ENCODE measurements around the gene RREB1. TPM values are rescaled to one million over a fixed set of nuclear protein-coding genes. Genes with fewer than 3 reads are reported as not detected.
A peak's percentile ranks its signal among the peaks of the same experiment; 100 is the strongest.

Gene RREB1
- total RNA-seq, 4 donors from 2014 or later = 17.7 to 36.6 (median 28.8) TPM

GRCh38 chr6:7157752-7158616, 50.2 kb downstream of the RREB1 start:
- Histone ChIP-seq H3K27ac (replicated peaks in 1 of 4) (peak overlapping the region in 2 of 4 donors; percentile 1 to 63), H3K27me3 (no peaks in the 10 kb centered on the region), H3K9me3 (no peaks in the 10 kb centered on the region), H3K4me1 (peaks cover 47 to 92% (median 66%) of the 10 kb centered on the region in 4 donors), H3K36me3 (no peaks in the 10 kb centered on the region), H3K4me3 (no peak overlapping the region)
- no peak for DNase-seq (ENCODE audit: extremely low spot score)
- 72% methylated on average over 6 of the region's 6 CpGs for WGBS
- no peak for TF ChIP-seq EP300 (IDR thresholded peaks at IDR 0.05)
- TF ChIP-seq POLR2A (IDR thresholded peaks at IDR 0.05; ENCODE audit: low read depth) = no peak
- no peak for TF ChIP-seq POLR2AphosphoS5 (IDR thresholded peaks at IDR 0.05)
- TF ChIP-seq, protein P1, sequence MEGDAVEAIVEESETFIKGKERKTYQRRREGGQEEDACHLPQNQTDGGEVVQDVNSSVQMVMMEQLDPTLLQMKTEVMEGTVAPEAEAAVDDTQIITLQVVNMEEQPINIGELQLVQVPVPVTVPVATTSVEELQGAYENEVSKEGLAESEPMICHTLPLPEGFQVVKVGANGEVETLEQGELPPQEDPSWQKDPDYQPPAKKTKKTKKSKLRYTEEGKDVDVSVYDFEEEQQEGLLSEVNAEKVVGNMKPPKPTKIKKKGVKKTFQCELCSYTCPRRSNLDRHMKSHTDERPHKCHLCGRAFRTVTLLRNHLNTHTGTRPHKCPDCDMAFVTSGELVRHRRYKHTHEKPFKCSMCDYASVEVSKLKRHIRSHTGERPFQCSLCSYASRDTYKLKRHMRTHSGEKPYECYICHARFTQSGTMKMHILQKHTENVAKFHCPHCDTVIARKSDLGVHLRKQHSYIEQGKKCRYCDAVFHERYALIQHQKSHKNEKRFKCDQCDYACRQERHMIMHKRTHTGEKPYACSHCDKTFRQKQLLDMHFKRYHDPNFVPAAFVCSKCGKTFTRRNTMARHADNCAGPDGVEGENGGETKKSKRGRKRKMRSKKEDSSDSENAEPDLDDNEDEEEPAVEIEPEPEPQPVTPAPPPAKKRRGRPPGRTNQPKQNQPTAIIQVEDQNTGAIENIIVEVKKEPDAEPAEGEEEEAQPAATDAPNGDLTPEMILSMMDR (IDR thresholded peaks at IDR 0.05) = peak in 1 of 3 experiments; percentile 4
- intact Hi-C loops (cut with DNase I) = no loop called here

DNA sequence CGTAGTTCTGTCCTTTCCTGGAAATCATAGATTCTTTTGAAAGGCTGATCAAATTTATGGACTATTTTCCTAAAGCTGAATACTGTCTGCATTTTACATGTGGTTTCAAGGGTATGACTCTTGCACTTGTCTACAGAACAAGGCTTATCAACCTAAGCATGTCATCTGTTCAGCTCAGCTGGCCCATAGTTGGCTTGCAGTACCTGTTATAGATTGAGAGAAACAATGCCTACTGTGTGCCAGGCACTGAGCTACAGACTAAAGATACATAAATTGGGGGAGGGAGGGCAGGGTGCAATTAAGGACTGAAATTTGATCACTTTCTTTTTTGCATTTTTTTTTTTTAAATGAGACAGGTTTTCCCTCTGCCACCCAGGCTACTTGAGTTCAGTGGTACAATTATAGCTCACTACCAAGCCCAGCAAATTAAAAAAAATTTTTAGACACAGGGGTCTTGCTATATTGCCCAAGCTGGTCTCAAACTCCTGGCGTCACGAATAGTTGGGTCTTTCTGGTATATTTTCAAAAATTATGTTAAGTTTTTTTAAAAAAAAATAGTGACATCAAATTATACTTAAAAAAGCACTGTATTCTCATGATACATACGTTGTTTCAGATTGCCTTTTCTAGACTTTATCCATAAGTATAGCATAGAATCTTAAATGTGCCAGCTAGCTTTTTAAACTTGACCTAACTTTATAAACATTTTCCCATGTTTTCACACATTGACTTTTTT, 52.2 kb downstream of the RREB1 start:
- intact Hi-C loops (cut with DNase I) = no loop called here
- H3K4me3 ChIP-seq = no peak overlapping the region
- TF ChIP-seq EP300 (IDR thresholded peaks at IDR 0.05) (no peak), POLR2AphosphoS5 (IDR thresholded peaks at IDR 0.05) (no peak), POLR2A (IDR thresholded peaks at IDR 0.05; ENCODE audit: low read depth) (no peak)
- TF ChIP-seq, protein P1 (IDR thresholded peaks at IDR 0.05) = no peak
- H3K27me3 ChIP-seq = no peaks in the 10 kb centered on the region
- peaks cover 59 to 96% (median 76%) of the 10 kb centered on the region in 4 donors for H3K4me1 ChIP-seq
- no peaks in the 10 kb centered on the region for H3K36me3 ChIP-seq
- no peaks in the 10 kb centered on the region for H3K9me3 ChIP-seq
- no peak for DNase-seq (ENCODE audit: extremely low spot score)
- no peak overlapping the region for H3K27ac ChIP-seq (replicated peaks in 1 of 4)
- 83% methylated on average over 4 of the region's 4 CpGs for WGBS

- no peak for DNase-seq (ENCODE audit: extremely low spot score)
- Histone ChIP-seq H3K36me3 (no peaks in the 10 kb centered on the region), H3K9me3 (no peaks in the 10 kb centered on the region), H3K27ac (replicated peaks in 1 of 4) (no peak overlapping the region), H3K4me3 (no peak overlapping the region), H3K27me3 (no peaks in the 10 kb centered on the region), H3K4me1 (peaks cover 61 to 96% (median 77%) of the 10 kb centered on the region in 4 donors)
- TF ChIP-seq, protein P1 (IDR thresholded peaks at IDR 0.05) = no peak
- no peak for TF ChIP-seq POLR2AphosphoS5 (IDR thresholded peaks at IDR 0.05)
- TF ChIP-seq EP300 (IDR thresholded peaks at IDR 0.05) = no peak
- TF ChIP-seq POLR2A (IDR thresholded peaks at IDR 0.05; ENCODE audit: low read depth) = no peak
- intact Hi-C loops (cut with DNase I) = no loop called here
Measured at GRCh38 chr6:7161253-7161623, 53.5 kb downstream of the RREB1 start.

GRCh38 chr6:7161845-7162244, 54.1 kb downstream of the RREB1 start:
- H3K4me1 ChIP-seq = peaks cover 62 to 96% (median 77%) of the 10 kb centered on the region in 4 donors
- WGBS = 83% methylated on average over 4 of the region's 4 CpGs
- TF ChIP-seq EP300 (IDR thresholded peaks at IDR 0.05) (no peak), POLR2A (IDR thresholded peaks at IDR 0.05; ENCODE audit: low read depth) (no peak), POLR2AphosphoS5 (IDR thresholded peaks at IDR 0.05) (no peak)
- TF ChIP-seq, protein P1 (IDR thresholded peaks at IDR 0.05) = no peak

More at GRCh38 chr6:7161845-7162244, 54.1 kb downstream of the RREB1 start:
- Histone ChIP-seq H3K9me3 (no peaks in the 10 kb centered on the region), H3K36me3 (no peaks in the 10 kb centered on the region), H3K27me3 (no peaks in the 10 kb centered on the region), H3K4me3 (no peak overlapping the region), H3K27ac (replicated peaks in 1 of 4) (no peak overlapping the region)
- intact Hi-C loops (cut with DNase I) = no loop called here
- no peak for DNase-seq (ENCODE audit: extremely low spot score)
